DND-41 (cell line): Measurements from ENCODE around the gene FGF11.

Experiments
- ATAC-seq: fragments of 200-7000 bp; cut with Tn5 transposase; 3 replicates; pipeline ENCODE4 v1.9.1; 2021; ENCODE audit warnings: low read depth; ENCODE audit not compliant: insufficient read depth
- DNase-seq: peaks from one replicate; pipeline ENCODE4 v3.0.0-alpha.2; 2020
- H2AFZ ChIP-seq: 2 replicates; pipeline ENCODE4 v1.6.0; 2012; ENCODE audit warnings: low read depth, low read length
- H3K27ac ChIP-seq: 2 replicates; pipeline ENCODE4 v1.5.1; 2012; ENCODE audit warnings: low read length, inconsistent platforms
- H3K27me3 ChIP-seq: fragments of 200-600 bp; sonication (generic); 2 replicates; pipeline ENCODE4 v1.6.0; 2012; ENCODE audit warnings: low read length, mild to moderate bottlenecking, inconsistent platforms; ENCODE audit not compliant: insufficient read depth, poor library complexity
- H3K36me3 ChIP-seq: 2 replicates; pipeline ENCODE4 v1.5.1; 2012; ENCODE audit warnings: low read length, inconsistent platforms; ENCODE audit not compliant: insufficient read depth
- H3K4me1 ChIP-seq: 2 replicates; pipeline ENCODE4 v1.5.1; 2012; ENCODE audit warnings: mild to moderate bottlenecking, low read length; ENCODE audit not compliant: insufficient read depth
- H3K4me2 ChIP-seq: 2 replicates; pipeline ENCODE4 v1.6.0; 2012; ENCODE audit warnings: mild to moderate bottlenecking, moderate library complexity, low read length, inconsistent platforms; ENCODE audit not compliant: insufficient read depth
- H3K4me3 ChIP-seq, 2 experiments: fragments of 200-600 bp in 1 of 2; shearing (Covaris generic) in 1 of 2; 2 replicates each; pipeline ENCODE4 v1.5.1; 2012 to 2016; ENCODE audit warnings: inconsistent platforms in 2 of 2, low read length in 2 of 2, mild to moderate bottlenecking in 2 of 2, low read depth in 1 of 2, moderate library complexity in 1 of 2
- H3K79me2 ChIP-seq: 2 replicates; pipeline ENCODE4 v1.6.0; 2012; ENCODE audit warnings: low read length, inconsistent platforms; ENCODE audit not compliant: insufficient read depth
- H3K9ac ChIP-seq: 2 replicates; pipeline ENCODE4 v1.6.0; 2012; ENCODE audit warnings: low read depth, mild to moderate bottlenecking, inconsistent platforms, low read length, moderate library complexity
- H3K9me3 ChIP-seq: 2 replicates; pipeline ENCODE4 v1.5.1; 2012; ENCODE audit warnings: low read length, moderate library complexity, mild to moderate bottlenecking, inconsistent platforms; ENCODE audit not compliant: insufficient read depth, severe bottlenecking
- H4K20me1 ChIP-seq: 2 replicates; pipeline ENCODE4 v1.6.0; 2012; ENCODE audit warnings: low read length; ENCODE audit not compliant: insufficient read depth
- CTCF ChIP-seq: IDR thresholded peaks from 2 replicates; pipeline ENCODE4 v1.5.1; 2012; ENCODE audit warnings: borderline replicate concordance, low read length, moderate library complexity, mild to moderate bottlenecking; ENCODE audit not compliant: poor library complexity, severe bottlenecking; ENCODE audit errors: extremely low read depth
- EZH2 ChIP-seq: IDR thresholded peaks from 3 replicates; pipeline ENCODE4 v1.6.1; 2012; ENCODE audit warnings: borderline replicate concordance, low read depth, mild to moderate bottlenecking, moderate library complexity, low read length, inconsistent platforms; ENCODE audit not compliant: severe bottlenecking

Gene FGF11

GRCh38 chr17:7440834-7441195, 1.5 kb downstream of the FGF11 start:
- H3K9me3 ChIP-seq: no peaks in the 10 kb centered on the region
- no peak overlapping the region for H3K27ac ChIP-seq
- ATAC-seq (no peak), DNase-seq (no peak)
- peaks cover 10% of the 10 kb centered on the region for H3K79me2 ChIP-seq
- peaks cover 2% of the 10 kb centered on the region for H3K27me3 ChIP-seq
- no peak overlapping the region for H3K9ac ChIP-seq
- H2AFZ ChIP-seq: no peak overlapping the region
- H3K4me1 ChIP-seq: peaks cover 23% of the 10 kb centered on the region
- H3K36me3 ChIP-seq: peaks cover 4% of the 10 kb centered on the region; the same call in 1 of the 2 replicates
- no peak overlapping the region for H3K4me3 ChIP-seq
- H4K20me1 ChIP-seq: no peaks in the 10 kb centered on the region
- H3K4me2 ChIP-seq: no peak overlapping the region
- no peak for TF ChIP-seq EZH2

GRCh38 chr17:7441266-7441665, 2.0 kb downstream of the FGF11 start:
- H3K79me2 ChIP-seq: peaks cover 5% of the 10 kb centered on the region
- H3K36me3 ChIP-seq: peaks cover 3% of the 10 kb centered on the region; the same call in 1 of the 2 replicates
- no peaks in the 10 kb centered on the region for H3K9me3 ChIP-seq
- no peak for ATAC-seq
- no peak for TF ChIP-seq EZH2
- TF ChIP-seq CTCF: no peak
- no peaks in the 10 kb centered on the region for H4K20me1 ChIP-seq
- peaks cover 2% of the 10 kb centered on the region for H3K27me3 ChIP-seq
- no peak overlapping the region for H3K27ac ChIP-seq
- H3K4me1 ChIP-seq: peaks cover 19% of the 10 kb centered on the region
- DNase-seq: no peak
- no peak overlapping the region for H2AFZ ChIP-seq
- H3K4me2 ChIP-seq: no peak overlapping the region
- no peak overlapping the region for H3K4me3 ChIP-seq
- H3K9ac ChIP-seq: no peak overlapping the region

- no peak for TF ChIP-seq CTCF
- TF ChIP-seq EZH2: no peak
- no peak overlapping the region for H3K9ac ChIP-seq
- peaks cover 12% of the 10 kb centered on the region for H3K4me1 ChIP-seq
- DNase-seq (no peak), ATAC-seq (no peak)
- H3K4me3 ChIP-seq: no peak overlapping the region
- no peak overlapping the region for H3K4me2 ChIP-seq
- no peaks in the 10 kb centered on the region for H3K9me3 ChIP-seq
- H3K27ac ChIP-seq: no peak overlapping the region
- no peaks in the 10 kb centered on the region; the same call in 1 of the 2 replicates for H3K36me3 ChIP-seq
- no peaks in the 10 kb centered on the region for H3K79me2 ChIP-seq
- H3K27me3 ChIP-seq: peaks cover 2% of the 10 kb centered on the region
- no peak overlapping the region for H2AFZ ChIP-seq
- H4K20me1 ChIP-seq: no peaks in the 10 kb centered on the region
These were observed 2.8 kb downstream of the FGF11 start for GRCh38 chr17:7442142-7442541.

- Histone ChIP-seq H3K9me3 (no peaks in the 10 kb centered on the region), H3K9ac (no peak overlapping the region), H3K4me1 (peaks cover 12% of the 10 kb centered on the region), H3K79me2 (no peaks in the 10 kb centered on the region), H3K4me2 (0 out of 2 replicates have a peak overlapping the region, but pooled peaks have one; percentile 52), H4K20me1 (no peaks in the 10 kb centered on the region), H3K36me3 (no peaks in the 10 kb centered on the region), H3K27me3 (peaks cover 2% of the 10 kb centered on the region), H3K27ac (no peak overlapping the region), H3K4me3 (no peak overlapping the region), H2AFZ (no peak overlapping the region)
- TF ChIP-seq EZH2 (no peak), CTCF (no peak)
- DNase-seq (no peak), ATAC-seq (no peak)
These were observed 4.5 kb downstream of the FGF11 start for GRCh38 chr17:7443499-7444485.
